RKO (cell line): Measurements from ENCODE around the gene RAB11FIP3.
A peak's percentile ranks its signal among the peaks of the same experiment; 100 is the strongest.

Source experiments
- DNase-seq: peaks from one replicate; pipeline ENCODE4 v3.0.0-alpha.2; 2016; ENCODE audit warnings: low spot score

Gene RAB11FIP3

GRCh38 chr16:567373-568256 is 142.2 kb downstream of the RAB11FIP3 start:
- DNase-seq, result no peak

GRCh38 chr16:568401-569258 is 143.2 kb downstream of the RAB11FIP3 start:
- no peak for DNase-seq

- DNase-seq, result peak; percentile 61
Observed at GRCh38 chr16:569445-570254, 144.2 kb downstream of the RAB11FIP3 start, which contains the start of gene PIGQ. PIGQ (plus strand) TSS chr16:569968; CDS start chr16:574075, 4,107 bp downstream.
